Right ventricle myocardium superior (tissue), 1 donor: ENCODE data around the gene MBOAT2. TPM values are rescaled to one million over a fixed set of nuclear protein-coding genes. Genes with fewer than 3 reads are reported as not detected.
"Not testable (repeated sequence)": the region's sequence is repeated elsewhere in the genome, so short reads cannot be mapped to it uniquely, and the experiment has no call there.

Experiments used
- ATAC-seq: fragments of 200-7000 bp; cut with Tn5 transposase; one replicate; pipeline ENCODE4 v1.9.1; 2020; ENCODE audit warnings: mild to moderate bottlenecking; ENCODE audit not compliant: poor library complexity
- DNase-seq: peaks from one replicate; pipeline ENCODE4 v3.0.0-alpha.2; 2020
- intact Hi-C: fragments of 100-400 bp; cut with DNase I; formaldehyde crosslinking; loops from one replicate; pipeline ENCODE4 v1.11.2; 2022
- long read RNA-seq: library from polyadenylated mRNA; unstranded; transcript quantifications from one replicate; pipeline ENCODE4 v2.0.0, GENCODE V29; 2021
- total RNA-seq: library from RNA; stranded (reverse); fragmentation: NEBNext Ultra II Directional; extraction: Animal tissue kit (Norgen Biotek cat#: 25700); gene quantifications from one replicate; pipeline ENCODE4 v1.2.1, GENCODE V29; 2021
- donor health status: DM: no; HTN: yes; CAD: no; lungs with severe emphysema.

MBOAT2 gene, protein sequence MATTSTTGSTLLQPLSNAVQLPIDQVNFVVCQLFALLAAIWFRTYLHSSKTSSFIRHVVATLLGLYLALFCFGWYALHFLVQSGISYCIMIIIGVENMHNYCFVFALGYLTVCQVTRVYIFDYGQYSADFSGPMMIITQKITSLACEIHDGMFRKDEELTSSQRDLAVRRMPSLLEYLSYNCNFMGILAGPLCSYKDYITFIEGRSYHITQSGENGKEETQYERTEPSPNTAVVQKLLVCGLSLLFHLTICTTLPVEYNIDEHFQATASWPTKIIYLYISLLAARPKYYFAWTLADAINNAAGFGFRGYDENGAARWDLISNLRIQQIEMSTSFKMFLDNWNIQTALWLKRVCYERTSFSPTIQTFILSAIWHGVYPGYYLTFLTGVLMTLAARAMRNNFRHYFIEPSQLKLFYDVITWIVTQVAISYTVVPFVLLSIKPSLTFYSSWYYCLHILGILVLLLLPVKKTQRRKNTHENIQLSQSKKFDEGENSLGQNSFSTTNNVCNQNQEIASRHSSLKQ
- 13.2 TPM for total RNA-seq
- long read RNA-seq, full-length matches to known transcripts: 12 of 26 reads
- long read RNA-seq, partial matches to known transcripts: 1 of 26 reads
- long read RNA-seq, other reads (novel, unspliced or antisense): 13 of 26 reads

DNA sequence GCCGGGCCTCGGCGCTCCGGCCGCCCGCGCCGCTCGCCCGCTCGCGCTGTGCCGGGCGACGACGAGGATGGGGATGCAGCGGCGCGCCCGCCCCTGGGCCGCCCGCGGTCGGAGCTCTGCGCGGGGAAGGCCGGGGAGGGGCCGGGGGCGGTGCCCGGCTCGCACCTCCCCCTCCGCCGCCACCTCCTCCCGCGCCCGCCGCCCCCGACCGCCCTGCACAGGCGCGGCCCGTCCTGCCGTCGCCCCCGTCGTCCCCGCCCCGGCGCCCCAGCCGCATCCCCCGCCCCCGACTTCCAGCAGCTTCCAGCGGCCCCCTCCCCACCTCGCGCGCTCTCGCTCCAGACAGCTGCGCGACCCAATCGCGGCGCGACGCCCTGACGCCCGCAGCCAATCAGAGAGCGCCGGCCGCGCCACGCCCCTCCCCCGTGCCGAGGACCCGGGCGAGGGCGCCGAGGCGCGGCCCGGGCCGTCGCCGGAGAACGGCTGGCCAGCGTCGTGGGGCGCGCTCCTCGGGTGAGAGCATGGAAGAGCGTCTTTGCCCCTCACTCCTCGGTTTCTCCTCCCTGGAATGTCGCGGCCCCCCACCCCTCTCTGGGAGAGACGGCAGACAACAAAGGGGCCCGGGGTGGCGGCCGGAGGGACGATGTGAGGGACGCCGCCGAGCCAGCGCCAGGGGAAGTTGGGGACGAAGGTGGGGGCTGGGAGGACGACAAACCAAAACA, at the start of gene MBOAT2:
Gene MBOAT2 (minus strand): TSS at position 69 of the 722 bp plus-strand sequence. CDS start 70 bp downstream, outside the sequence.
- intact Hi-C loops: no loop called here
- DNase-seq (peak; percentile 93), ATAC-seq (peak; percentile 98)

DNA sequence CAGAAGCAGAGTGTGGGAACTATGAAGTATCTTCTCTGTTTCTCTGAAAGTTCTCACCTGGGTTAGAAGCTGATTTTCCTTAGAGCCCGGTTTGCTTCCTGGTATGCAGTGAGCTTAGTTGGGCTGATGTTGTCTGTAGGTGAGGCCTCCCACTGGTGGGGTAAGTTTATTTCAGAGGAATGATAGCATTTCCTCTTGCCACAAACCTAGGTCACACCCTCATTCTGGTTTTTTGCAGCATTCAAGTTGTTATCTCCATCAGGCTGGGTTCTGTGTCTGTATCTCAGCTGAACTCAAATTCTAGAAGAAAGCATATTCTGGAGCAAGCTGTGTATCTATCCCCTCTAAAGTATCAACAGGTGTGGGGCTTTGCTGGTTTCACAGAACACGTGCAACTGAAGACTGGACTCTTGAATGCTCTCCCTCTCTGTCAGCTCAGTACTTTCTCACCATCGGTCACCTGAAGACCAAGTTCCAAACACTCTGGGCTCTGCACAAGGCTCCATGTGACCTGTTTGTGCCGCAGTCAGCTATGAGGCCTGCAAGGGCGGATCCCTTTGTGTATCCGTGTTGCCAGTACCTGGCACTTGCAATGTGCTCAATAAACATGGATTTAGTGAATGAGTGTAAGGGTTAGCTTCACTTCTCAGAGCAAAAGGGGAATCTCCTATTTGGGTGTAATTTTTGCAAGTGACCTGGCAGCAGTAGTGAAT, 49.5 kb upstream of the MBOAT2 start:
- DNase-seq (no peak), ATAC-seq (no peak)
- intact Hi-C loops: no loop called here

DNA sequence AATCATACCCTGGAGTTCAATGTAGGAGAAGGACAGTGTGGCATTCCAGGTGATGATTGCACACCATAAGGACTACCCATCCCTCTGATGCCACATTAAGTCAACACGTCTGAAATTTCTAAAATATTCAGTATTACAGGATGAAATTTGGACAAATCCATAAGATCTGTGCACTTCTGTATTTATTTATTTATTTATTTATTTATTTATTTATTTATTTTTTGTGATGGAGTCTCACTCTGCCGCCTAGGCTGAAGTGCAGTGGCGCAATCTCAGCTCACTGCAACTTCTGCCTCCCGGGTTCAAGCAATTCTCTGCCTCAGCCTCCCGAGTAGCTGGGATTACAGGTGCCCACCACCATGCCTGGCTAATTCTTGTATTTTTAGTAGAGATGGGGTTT, 48.0 kb upstream of the MBOAT2 start:
- ATAC-seq, DNase-seq, intact Hi-C loops: not testable (repeated sequence)

DNA sequence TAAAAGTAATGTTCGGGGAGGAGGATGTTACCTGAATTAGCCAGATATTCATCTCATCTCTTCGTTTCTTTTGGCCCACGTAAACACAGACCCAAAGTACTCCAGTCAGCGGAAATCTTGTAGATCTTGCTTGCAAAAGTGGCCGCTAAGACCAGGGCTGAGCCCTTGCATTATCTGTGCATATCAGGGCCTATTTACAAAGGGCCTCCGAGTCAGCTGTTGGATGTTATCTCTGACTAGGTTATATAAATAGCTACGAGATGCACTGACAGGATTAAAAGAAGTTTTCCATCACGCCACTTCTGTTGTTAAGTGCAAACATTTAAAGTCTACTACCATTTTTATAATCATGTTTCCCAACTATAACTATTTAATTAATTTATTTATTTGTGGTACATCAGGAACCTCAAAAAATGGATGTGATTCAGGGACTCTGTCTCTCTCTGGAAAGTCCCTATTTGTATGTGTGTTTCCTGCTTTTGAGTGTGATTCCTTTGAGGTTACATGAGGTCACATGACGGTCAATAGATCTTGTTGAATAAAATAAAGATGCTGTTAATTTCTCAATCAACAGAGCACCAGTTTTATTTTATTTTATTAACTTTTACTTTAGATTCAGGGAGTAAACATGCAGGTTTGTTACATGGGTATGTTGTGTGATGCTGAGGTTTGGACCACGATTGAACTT, 46.8 kb upstream of the MBOAT2 start:
- no peak for DNase-seq
- no peak for ATAC-seq
- intact Hi-C loops: no loop called here

DNA sequence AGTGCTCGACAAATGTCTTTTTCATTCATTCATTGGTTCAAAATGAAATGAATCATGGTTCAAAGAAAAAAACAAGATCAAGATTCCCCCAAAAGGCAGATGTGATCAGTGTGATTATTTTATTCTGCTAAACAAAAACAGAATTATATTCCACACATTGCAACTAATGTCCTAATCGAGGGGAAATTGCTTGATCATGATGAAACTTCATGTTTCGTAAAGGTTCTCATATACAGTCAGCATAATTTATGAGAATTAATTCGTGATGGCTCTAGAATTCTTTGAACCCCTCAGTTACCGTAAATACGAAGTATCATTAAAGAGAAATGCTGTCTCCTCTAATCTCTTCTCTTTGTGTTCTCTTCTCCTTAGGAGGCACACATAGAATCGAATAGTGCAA, 42.1 kb upstream of the MBOAT2 start:
- DNase-seq (no peak), ATAC-seq (no peak)
- intact Hi-C loops: no loop called here

DNA sequence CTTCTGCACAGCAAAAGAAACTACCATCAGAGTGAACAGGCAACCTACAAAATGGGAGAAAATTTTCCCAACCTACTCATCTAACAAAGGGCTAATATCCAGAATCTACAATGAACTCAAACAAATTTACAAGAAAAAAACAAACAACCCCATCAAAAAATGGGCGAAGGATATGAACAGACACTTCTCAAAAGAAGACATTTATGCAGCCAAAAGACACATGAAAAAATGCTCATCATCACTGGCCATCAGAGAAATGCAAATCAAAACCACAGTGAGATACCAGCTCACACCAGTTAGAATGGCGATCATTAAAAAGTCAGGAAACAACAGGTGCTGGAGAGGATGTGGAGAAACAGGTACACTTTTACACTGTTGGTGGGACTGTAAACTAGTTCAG, 40.0 kb upstream of the MBOAT2 start:
- intact Hi-C loops, DNase-seq, ATAC-seq: not testable (repeated sequence)

DNA sequence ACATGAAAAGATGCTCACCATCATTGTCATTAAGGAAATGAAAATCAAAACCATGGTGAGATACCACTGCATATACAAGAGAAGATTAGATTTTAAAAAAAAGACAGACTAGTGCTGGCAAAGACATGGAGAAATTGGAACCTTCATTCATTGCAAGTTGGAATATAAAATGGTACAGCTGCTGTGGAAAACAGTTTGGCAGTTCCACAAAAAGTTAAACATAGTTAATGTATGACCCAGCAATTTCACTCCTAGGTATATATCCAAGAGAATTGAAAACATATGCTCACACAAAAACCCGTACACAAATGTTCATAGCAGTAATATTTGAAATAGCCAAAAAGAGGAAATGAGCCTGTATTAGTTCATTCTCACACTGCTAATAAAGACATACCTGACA, 33.7 kb upstream of the MBOAT2 start:
- intact Hi-C loops: no loop called here
- no peak for DNase-seq
- ATAC-seq: no peak

DNA sequence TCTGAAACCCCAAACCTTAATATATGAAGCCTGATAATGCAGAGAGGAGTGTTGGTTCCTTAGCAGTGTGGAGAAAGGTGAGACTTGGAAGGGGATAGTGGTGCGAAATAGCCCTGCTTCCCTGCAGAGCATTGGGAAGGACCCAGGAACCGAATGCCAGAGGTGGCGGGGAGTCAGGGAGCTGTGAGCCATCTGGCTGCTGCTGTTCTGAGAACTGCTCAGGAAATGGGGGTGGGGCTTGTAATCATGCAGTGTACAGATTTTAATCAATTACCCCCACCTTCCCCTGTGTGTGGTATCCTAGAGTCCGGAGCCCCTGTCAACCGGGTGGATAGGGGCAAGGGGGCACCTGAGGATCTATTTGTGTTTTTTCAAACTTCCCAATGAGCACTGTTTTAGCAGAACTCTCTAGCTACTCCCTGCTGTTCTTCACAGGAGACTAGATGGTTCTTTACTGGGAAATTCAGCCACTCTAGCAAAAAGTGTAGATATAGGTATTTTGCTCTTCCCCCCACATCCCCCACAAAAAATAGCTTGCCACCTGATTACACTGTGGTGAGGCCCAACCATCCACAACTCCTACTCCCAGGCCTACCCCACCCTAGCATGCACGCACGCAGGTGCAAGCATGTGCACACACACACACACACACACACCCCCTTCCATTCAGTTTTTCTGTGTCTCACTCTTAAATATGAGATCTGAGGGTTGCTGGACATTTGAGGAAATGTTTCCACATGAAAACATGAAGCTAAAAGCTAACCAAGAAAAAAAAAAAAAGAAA, 30.1 kb upstream of the MBOAT2 start:
- no peak for DNase-seq
- ATAC-seq: no peak
- intact Hi-C loops: no loop called here

DNA sequence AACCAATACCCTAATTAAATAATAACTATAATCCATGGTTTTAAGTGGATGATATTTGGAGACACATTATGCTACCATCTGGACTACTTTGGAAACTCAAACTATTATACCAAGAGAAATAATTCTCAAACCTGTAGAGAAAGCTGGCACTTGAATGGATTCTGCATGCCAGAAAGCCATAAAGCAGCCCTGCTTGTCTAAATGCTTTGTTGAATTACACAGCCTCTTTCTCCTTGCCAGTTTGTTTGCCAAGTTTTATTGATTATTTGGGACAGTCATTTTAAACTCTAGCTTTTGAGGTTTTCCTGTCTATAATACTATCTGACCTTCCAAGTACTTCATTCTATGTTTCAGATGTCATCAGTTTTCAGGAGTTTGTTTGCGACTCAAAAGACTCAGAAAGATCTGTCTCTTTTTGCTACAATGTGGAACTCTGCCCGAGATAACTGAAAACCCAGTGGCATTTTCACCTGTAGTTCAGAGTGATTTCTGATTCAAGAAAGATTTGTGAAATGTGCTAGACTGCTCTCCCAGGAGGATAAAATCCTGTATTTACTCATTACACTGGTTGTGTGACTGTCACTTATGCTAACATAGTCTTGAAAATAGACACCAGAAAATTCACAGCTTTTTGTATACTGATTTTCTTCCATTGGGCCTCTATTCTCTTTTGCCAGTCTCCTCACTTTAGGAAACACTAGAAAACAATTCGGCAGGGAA, 29.2 kb upstream of the MBOAT2 start:
- intact Hi-C loops: no loop called here
- no peak for ATAC-seq

DNA sequence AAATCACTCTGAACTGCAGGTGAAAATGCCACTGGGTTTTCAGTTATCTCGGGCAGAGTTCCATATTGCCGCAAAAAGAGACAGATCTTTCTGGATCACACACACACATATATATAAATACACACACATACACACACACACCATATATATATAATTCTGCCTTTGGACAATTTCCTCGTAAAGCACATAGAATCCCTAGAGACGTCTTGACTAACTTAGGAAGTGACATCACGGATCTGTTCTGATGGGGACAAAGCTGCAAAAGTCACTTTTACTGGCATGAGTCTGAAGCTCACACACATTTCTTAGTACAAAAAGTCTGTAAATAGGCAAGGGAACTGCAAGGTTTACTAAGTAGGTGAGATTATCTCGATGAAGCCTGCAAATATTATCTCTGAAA, 28.6 kb upstream of the MBOAT2 start:
- intact Hi-C loops: no loop called here
- DNase-seq (no peak), ATAC-seq (no peak)

More for the DNA sequence above, 29.2 kb upstream of the MBOAT2 start:
- DNase-seq: no peak

DNA sequence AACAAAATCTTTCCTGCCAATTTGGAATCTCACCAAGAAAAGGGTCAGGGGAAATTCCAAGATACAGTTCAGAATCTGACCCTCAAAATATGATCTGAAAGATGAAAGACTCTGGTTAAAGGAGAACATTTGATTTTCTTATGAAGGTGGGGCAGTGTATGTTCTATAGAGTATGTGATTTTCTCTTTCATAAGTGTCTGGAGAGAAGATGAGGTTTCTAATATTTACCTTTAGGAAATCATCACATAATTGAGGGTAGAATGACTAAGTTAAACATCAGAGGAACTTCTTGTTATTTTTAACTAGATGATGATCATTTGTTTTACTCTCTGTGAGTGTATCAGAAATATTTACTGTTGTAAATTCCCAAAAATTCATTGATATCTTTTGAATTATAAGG, 27.8 kb upstream of the MBOAT2 start:
- DNase-seq: no peak
- intact Hi-C loops: no loop called here
- no peak for ATAC-seq

DNA sequence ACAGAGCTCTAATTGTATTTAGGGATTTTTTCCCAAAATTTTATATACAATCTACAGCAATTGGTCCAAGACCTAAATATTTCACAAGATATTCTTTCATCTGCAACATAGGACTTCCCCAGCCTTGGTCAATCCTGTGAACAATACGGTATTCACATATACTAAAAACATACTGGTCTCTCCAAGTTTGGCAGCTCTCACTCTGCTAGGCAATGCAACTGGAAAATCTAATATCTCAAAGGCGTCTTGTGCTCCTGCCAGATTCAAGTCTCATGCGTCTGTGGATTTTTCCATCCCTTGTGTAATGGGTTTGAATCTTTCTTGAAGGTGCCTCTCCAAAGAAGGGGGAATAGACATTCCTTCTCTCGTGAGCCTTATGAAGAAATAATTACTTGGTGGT, 27.4 kb upstream of the MBOAT2 start:
- DNase-seq (no peak), ATAC-seq (no peak)
- intact Hi-C loops: no loop called here

DNA sequence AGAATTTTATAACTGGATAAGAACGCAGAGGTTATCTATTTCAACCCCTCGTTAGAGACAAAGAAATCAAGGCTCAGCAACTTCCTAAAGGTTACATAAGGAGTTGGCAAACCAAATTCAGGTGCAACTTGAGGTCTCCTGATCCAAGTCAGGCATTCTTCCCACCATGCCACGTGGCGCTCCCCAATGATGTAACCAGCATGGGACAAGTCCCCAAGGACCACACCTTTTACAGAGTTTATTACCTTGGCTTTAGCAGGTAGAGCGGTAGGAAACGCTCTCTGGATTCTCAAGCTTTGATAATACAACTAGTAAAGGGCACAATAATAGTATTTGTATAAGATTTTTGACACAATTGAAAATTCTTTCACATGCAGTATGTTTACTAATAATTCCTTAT, 26.7 kb upstream of the MBOAT2 start:
- intact Hi-C loops: no loop called here
- DNase-seq (no peak), ATAC-seq (no peak)

DNA sequence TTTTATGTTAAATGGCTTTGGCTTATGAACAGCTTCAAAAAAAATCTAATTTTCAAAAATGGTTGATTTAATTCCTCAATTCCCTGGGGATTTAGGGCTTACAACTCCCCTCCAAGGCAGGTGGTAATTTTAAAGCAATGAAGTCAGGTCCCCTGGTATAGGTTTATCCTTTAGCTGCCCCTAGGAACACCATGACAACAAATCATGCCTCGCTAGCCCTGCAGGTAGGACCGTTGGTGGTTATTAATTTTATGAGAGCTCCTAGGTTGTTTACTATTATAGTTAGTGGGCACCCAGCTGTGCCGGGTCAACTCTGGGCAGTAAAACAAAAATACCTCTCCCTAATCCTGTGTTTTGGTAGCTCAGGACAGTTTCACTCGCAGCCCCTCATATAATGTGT, 26.2 kb upstream of the MBOAT2 start:
- DNase-seq (no peak), ATAC-seq (no peak)
- intact Hi-C loops: no loop called here

DNA sequence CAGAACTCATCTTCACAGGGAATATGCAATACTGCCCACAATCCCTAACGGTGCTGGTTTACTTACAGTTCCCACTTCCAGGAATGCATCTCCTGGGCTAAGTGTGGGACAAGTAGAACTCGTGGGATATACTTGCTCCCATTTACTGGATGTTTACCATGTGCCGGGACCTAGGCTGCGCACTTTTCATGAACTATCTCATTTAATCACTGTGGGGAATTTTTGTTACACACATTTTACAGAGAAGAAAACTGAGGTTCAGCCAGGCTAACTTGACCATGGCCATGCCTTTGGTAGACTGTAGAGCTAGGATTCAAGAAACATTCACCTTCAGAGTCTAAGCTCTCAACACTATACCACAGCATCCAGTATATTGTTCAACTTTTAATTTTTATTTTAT, 24.4 kb upstream of the MBOAT2 start:
- intact Hi-C loops: no loop called here
- ATAC-seq (no peak), DNase-seq (no peak)

DNA sequence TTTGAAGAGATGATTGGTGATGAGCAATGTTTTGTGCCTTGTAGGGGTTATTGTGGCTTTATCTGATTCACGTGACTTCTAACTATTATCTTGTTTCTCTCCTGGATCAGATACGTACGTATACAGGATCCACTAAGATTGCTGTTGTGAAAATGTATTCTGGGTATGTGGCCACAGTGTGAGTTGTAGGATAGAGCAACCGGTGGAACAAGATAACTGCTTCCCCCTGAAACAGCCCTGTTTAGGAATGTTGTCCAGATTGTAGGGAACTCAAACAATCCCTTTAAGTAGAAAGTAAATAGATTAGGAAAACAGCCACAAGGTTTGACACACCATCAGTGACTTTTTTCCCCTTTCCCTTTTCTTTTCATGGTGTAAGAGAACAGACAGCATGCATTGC, 22.3 kb upstream of the MBOAT2 start:
- intact Hi-C loops: no loop called here
- no peak for DNase-seq
- no peak for ATAC-seq

DNA sequence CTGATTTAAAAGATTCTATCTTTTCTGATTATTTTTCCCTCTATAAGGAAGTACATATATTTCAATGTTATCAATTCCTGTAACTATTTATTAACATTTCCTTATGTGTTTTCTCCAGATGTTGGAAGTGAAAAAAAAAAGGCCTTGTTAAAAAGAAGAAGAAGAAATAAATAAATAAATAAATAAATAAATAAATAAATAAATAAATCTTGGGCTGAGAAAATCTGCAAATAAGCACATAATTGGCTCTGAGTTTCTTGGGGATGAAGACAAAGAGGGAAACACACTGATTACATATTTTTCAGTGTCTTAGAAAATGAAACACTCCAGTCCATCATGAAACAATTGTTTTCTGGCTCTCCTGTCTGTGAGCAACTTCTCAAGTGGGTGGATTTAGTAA, 21.1 kb upstream of the MBOAT2 start:
- DNase-seq: no peak
- no peak for ATAC-seq
- intact Hi-C loops: no loop called here
